Esophagus muscularis mucosa (tissue), 4 donors: ENCODE data around the gene PARP3.

Experiments
- EP300 ChIP-seq: sonication (generic); formaldehyde crosslinking; IDR thresholded peaks from one replicate; pipeline ENCODE4 v1.6.1; 2017; ENCODE audit warnings: antibody characterized with exemption
- POLR2A ChIP-seq: fragments of 450-650 bp; IDR thresholded peaks from one replicate; pipeline ENCODE4 v1.6.1; 2017; ENCODE audit warnings: antibody characterized with exemption, moderate library complexity, mild to moderate bottlenecking, low read depth
- POLR2AphosphoS5 ChIP-seq, 2 donors: sonication (generic); formaldehyde crosslinking; IDR thresholded peaks; one replicate each; pipeline ENCODE4 v1.6.1; 2017; ENCODE audit warnings: antibody characterized with exemption in 2 of 2
- TF ChIP-seq, protein P1 (sequence below), 3 experiments: fragments of 200-600 bp in 2 of 3; fragments of 450-650 bp in 1 of 3; sonication (generic) in 2 of 3; IDR thresholded peaks; one replicate each; pipeline ENCODE4 v1.5.1; 2017 to 2019; ENCODE audit warnings: antibody characterized with exemption in 3 of 3, mild to moderate bottlenecking in 2 of 3, moderate library complexity in 1 of 3

GRCh38 chr3:51933471-51934138 lies 8.6 kb upstream of the PARP3 start:
- TF ChIP-seq, protein P1, sequence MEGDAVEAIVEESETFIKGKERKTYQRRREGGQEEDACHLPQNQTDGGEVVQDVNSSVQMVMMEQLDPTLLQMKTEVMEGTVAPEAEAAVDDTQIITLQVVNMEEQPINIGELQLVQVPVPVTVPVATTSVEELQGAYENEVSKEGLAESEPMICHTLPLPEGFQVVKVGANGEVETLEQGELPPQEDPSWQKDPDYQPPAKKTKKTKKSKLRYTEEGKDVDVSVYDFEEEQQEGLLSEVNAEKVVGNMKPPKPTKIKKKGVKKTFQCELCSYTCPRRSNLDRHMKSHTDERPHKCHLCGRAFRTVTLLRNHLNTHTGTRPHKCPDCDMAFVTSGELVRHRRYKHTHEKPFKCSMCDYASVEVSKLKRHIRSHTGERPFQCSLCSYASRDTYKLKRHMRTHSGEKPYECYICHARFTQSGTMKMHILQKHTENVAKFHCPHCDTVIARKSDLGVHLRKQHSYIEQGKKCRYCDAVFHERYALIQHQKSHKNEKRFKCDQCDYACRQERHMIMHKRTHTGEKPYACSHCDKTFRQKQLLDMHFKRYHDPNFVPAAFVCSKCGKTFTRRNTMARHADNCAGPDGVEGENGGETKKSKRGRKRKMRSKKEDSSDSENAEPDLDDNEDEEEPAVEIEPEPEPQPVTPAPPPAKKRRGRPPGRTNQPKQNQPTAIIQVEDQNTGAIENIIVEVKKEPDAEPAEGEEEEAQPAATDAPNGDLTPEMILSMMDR (IDR thresholded peaks at IDR 0.05) = no peak
- TF ChIP-seq POLR2AphosphoS5 (IDR thresholded peaks at IDR 0.05) (no peak), EP300 (no peak), POLR2A (no peak)
